Natural killer cell treated with Interleukin-12 subunit alpha and Interleukin-12 subunit beta and Interleukin-15 and Interleukin-18, amount 100 ng/mL, for 72 hours (primary cell): ENCODE data around the gene TNFRSF25. TPM values are rescaled to one million over a fixed set of nuclear protein-coding genes. Genes with fewer than 3 reads are reported as not detected.
"Not testable (repeated sequence)": the region's sequence is repeated elsewhere in the genome, so short reads cannot be mapped to it uniquely, and the experiment has no call there.

Source experiments
- ATAC-seq, 2 donors: fragments of 150-1000 bp; cut with Tn5 transposase in 1 of 2; sonication (Bioruptor Pico), chemical (Tn5 transposase) in 1 of 2; 2 replicates each; pipeline ENCODE4 v1.10.0; 2021
- DNase-seq: peaks from one replicate; pipeline ENCODE4 v3.0.0; 2022; ENCODE audit warnings: low spot score
- H3K27ac Mint-ChIP-seq, 2 donors: 1 replicate in 1 of 2; 2 replicates in 1 of 2; pipeline ENCODE4 v1.8.0; 2022; ENCODE audit warnings: mixed read lengths in 2 of 2, mild to moderate bottlenecking in 1 of 2, moderate library complexity in 1 of 2
- H3K27me3 Mint-ChIP-seq, 2 donors: 1 replicate in 1 of 2; 2 replicates in 1 of 2; pipeline ENCODE4 v1.8.0; 2022; ENCODE audit warnings: mixed read lengths in 2 of 2
- H3K36me3 Mint-ChIP-seq: one replicate; pipeline ENCODE4 v1.8.0; 2022; ENCODE audit warnings: mixed read lengths
- H3K4me1 Mint-ChIP-seq, 2 donors: 1 replicate in 1 of 2; 2 replicates in 1 of 2; pipeline ENCODE4 v1.8.0; 2022; ENCODE audit warnings: low read depth in 2 of 2, mixed read lengths in 2 of 2, mild to moderate bottlenecking in 1 of 2
- H3K4me3 Mint-ChIP-seq: one replicate; pipeline ENCODE4 v1.8.0; 2022; ENCODE audit warnings: mixed read lengths
- H3K9me3 Mint-ChIP-seq: 2 replicates; pipeline ENCODE4 v1.8.0; 2022; ENCODE audit warnings: mixed read lengths
- total RNA-seq, 2 donors: library from RNA; stranded (reverse); gene quantifications; one replicate each; pipeline ENCODE4 v1.2.3, GENCODE V29; 2022

Gene TNFRSF25
- total RNA-seq, 2 donors from 2014 or later, result 83.6 to 106 TPM

GRCh38 chr1:6453895-6454855 is 11.8 kb downstream of the TNFRSF25 start:
- H3K27ac Mint-ChIP-seq, ATAC-seq, DNase-seq, H3K36me3 Mint-ChIP-seq, H3K9me3 Mint-ChIP-seq: not testable (repeated sequence)
- Mint-ChIP-seq H3K4me3 (peak overlapping the region; percentile 13), H3K27me3 (peaks cover 24 to 29% of the 10 kb centered on the region in 2 donors), H3K4me1 (peaks cover under 1 to 15% of the 10 kb centered on the region in 2 donors)

- H3K27me3 Mint-ChIP-seq, result peaks cover 24 to 26% of the 10 kb centered on the region in 2 donors
- no peak for DNase-seq
- no peak overlapping the region for H3K27ac Mint-ChIP-seq
- no peak for ATAC-seq
- no peaks in the 10 kb centered on the region for H3K36me3 Mint-ChIP-seq
- no peaks in the 10 kb centered on the region for H3K9me3 Mint-ChIP-seq
- H3K4me1 Mint-ChIP-seq, result peaks cover 0 to 17% of the 10 kb centered on the region in 2 donors
- no peak overlapping the region for H3K4me3 Mint-ChIP-seq
These were observed 15.0 kb downstream of the TNFRSF25 start for GRCh38 chr1:6450943-6451373.

GRCh38 chr1:6450486-6450885 is 15.5 kb downstream of the TNFRSF25 start:
- H3K27ac Mint-ChIP-seq, H3K36me3 Mint-ChIP-seq, ATAC-seq, H3K9me3 Mint-ChIP-seq, H3K4me3 Mint-ChIP-seq, DNase-seq: not testable (repeated sequence)
- Mint-ChIP-seq H3K4me1 (peaks cover 0 to 15% of the 10 kb centered on the region in 2 donors), H3K27me3 (peaks cover 24 to 26% of the 10 kb centered on the region in 2 donors)

GRCh38 chr1:6450005-6450450 is 15.9 kb downstream of the TNFRSF25 start:
- H3K9me3 Mint-ChIP-seq, result no peaks in the 10 kb centered on the region
- ATAC-seq (no peak), DNase-seq (no peak)
- H3K4me1 Mint-ChIP-seq, result peaks cover 0 to 16% of the 10 kb centered on the region in 2 donors
- H3K27ac Mint-ChIP-seq, result no peak overlapping the region
- H3K4me3 Mint-ChIP-seq, result no peak overlapping the region
- peaks cover 25 to 27% of the 10 kb centered on the region in 2 donors for H3K27me3 Mint-ChIP-seq
- H3K36me3 Mint-ChIP-seq, result no peaks in the 10 kb centered on the region

GRCh38 chr1:6448749-6449631 is 17.0 kb downstream of the TNFRSF25 start:
- ATAC-seq (peak; percentile 10 to 57), DNase-seq (no peak)
- peak overlapping the region; percentile 22 for H3K4me3 Mint-ChIP-seq
- H3K27me3 Mint-ChIP-seq, result peaks cover 30 to 32% of the 10 kb centered on the region in 2 donors
- peaks cover 0 to 19% of the 10 kb centered on the region in 2 donors for H3K4me1 Mint-ChIP-seq
- no peak overlapping the region for H3K27ac Mint-ChIP-seq
- H3K9me3 Mint-ChIP-seq, result no peaks in the 10 kb centered on the region
- H3K36me3 Mint-ChIP-seq, result no peaks in the 10 kb centered on the region

- no peaks in the 10 kb centered on the region for H3K9me3 Mint-ChIP-seq
- peak in 1 of 2 donors; percentile 10 for ATAC-seq
- no peak overlapping the region for H3K27ac Mint-ChIP-seq
- no peak for DNase-seq
- H3K4me1 Mint-ChIP-seq, result peaks cover 0 to 13% of the 10 kb centered on the region in 2 donors
- H3K36me3 Mint-ChIP-seq, result no peaks in the 10 kb centered on the region
- H3K4me3 Mint-ChIP-seq, result no peak overlapping the region
- H3K27me3 Mint-ChIP-seq, result peaks cover 21 to 25% of the 10 kb centered on the region in 2 donors
These were observed 17.9 kb downstream of the TNFRSF25 start for GRCh38 chr1:6447818-6448748.

- H3K4me3 Mint-ChIP-seq, result no peak overlapping the region
- DNase-seq (no peak), ATAC-seq (no peak)
- H3K27ac Mint-ChIP-seq, result no peak overlapping the region
- no peaks in the 10 kb centered on the region for H3K9me3 Mint-ChIP-seq
- H3K36me3 Mint-ChIP-seq, result no peaks in the 10 kb centered on the region
- H3K27me3 Mint-ChIP-seq, result peaks cover 19 to 23% of the 10 kb centered on the region in 2 donors
- H3K4me1 Mint-ChIP-seq, result peaks cover 0 to 12% of the 10 kb centered on the region in 2 donors
These were observed 18.8 kb downstream of the TNFRSF25 start for GRCh38 chr1:6447016-6447817.

- Mint-ChIP-seq H3K9me3 (no peaks in the 10 kb centered on the region), H3K36me3 (no peaks in the 10 kb centered on the region), H3K27ac (no peak overlapping the region), H3K4me1 (peaks cover 0 to 12% of the 10 kb centered on the region in 2 donors), H3K27me3 (peaks cover 19 to 23% of the 10 kb centered on the region in 2 donors), H3K4me3 (no peak overlapping the region)
- no peak for DNase-seq
- ATAC-seq, result no peak
These were observed 19.3 kb downstream of the TNFRSF25 start for GRCh38 chr1:6446665-6447015.

- Mint-ChIP-seq H3K4me1 (peaks cover 0 to 12% of the 10 kb centered on the region in 2 donors), H3K27me3 (peaks cover 18 to 25% of the 10 kb centered on the region in 2 donors)
- H3K27ac Mint-ChIP-seq, H3K36me3 Mint-ChIP-seq, H3K9me3 Mint-ChIP-seq, DNase-seq, ATAC-seq, H3K4me3 Mint-ChIP-seq: not testable (repeated sequence)
These were observed 20.0 kb downstream of the TNFRSF25 start for GRCh38 chr1:6445929-6446328.

- Mint-ChIP-seq H3K36me3 (no peaks in the 10 kb centered on the region), H3K4me3 (no peak overlapping the region), H3K4me1 (peaks cover 0 to 12% of the 10 kb centered on the region in 2 donors), H3K27me3 (peaks cover 12 to 21% of the 10 kb centered on the region in 2 donors), H3K9me3 (no peaks in the 10 kb centered on the region), H3K27ac (no peak overlapping the region)
- no peak for DNase-seq
- no peak for ATAC-seq
These were observed 20.8 kb downstream of the TNFRSF25 start for GRCh38 chr1:6445062-6445763.

GRCh38 chr1:6444377-6444776 is 21.6 kb downstream of the TNFRSF25 start:
- DNase-seq, result no peak
- H3K27me3 Mint-ChIP-seq, result peaks cover 11 to 18% of the 10 kb centered on the region in 2 donors

More at GRCh38 chr1:6444377-6444776, 21.6 kb downstream of the TNFRSF25 start:
- Mint-ChIP-seq H3K4me1 (peaks cover 2 to 10% of the 10 kb centered on the region in 2 donors), H3K4me3 (no peak overlapping the region), H3K36me3 (no peaks in the 10 kb centered on the region), H3K9me3 (no peaks in the 10 kb centered on the region), H3K27ac (no peak overlapping the region)
- no peak for ATAC-seq
